ENCODE data around the gene ZGPAT.

GRCh38 chr20:63696306-63696627 lies 11.6 kb upstream of the ZGPAT start:
- no peak for TF ChIP-seq POLR2AphosphoS5 (IDR thresholded peaks at IDR 0.05; ENCODE audit: insufficient read depth, low read depth, low read length)
- TF ChIP-seq, protein P1, sequence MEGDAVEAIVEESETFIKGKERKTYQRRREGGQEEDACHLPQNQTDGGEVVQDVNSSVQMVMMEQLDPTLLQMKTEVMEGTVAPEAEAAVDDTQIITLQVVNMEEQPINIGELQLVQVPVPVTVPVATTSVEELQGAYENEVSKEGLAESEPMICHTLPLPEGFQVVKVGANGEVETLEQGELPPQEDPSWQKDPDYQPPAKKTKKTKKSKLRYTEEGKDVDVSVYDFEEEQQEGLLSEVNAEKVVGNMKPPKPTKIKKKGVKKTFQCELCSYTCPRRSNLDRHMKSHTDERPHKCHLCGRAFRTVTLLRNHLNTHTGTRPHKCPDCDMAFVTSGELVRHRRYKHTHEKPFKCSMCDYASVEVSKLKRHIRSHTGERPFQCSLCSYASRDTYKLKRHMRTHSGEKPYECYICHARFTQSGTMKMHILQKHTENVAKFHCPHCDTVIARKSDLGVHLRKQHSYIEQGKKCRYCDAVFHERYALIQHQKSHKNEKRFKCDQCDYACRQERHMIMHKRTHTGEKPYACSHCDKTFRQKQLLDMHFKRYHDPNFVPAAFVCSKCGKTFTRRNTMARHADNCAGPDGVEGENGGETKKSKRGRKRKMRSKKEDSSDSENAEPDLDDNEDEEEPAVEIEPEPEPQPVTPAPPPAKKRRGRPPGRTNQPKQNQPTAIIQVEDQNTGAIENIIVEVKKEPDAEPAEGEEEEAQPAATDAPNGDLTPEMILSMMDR (IDR thresholded peaks at IDR 0.05; ENCODE audit: extremely low read depth in 1 of 2, insufficient read depth in 1 of 2, low read depth in 1 of 2, low read length in 2 of 2): no peak
- no peak for TF ChIP-seq POLR2A (IDR thresholded peaks at IDR 0.05; ENCODE audit: low read depth, low read length)
- TF ChIP-seq FOS (IDR thresholded peaks at IDR 0.05; ENCODE audit: borderline replicate concordance, insufficient read depth, low read length): no peak
- no peak for TF ChIP-seq EZH2 (IDR thresholded peaks at IDR 0.05; ENCODE audit: borderline replicate concordance, low read depth, low read length, severe bottlenecking)
- no peak for TF ChIP-seq MYC (IDR thresholded peaks at IDR 0.05; ENCODE audit: low read depth, low read length)
- TF ChIP-seq GATA2 (IDR thresholded peaks at IDR 0.05; ENCODE audit: insufficient read depth, insufficient read length, low read depth, low read length): no peak
- no peak for TF ChIP-seq MAX (IDR thresholded peaks at IDR 0.05; ENCODE audit: insufficient read depth, insufficient read length)
